Measurements from ENCODE around the gene MYL12B.
"Not testable (repeated sequence)": the region's sequence is repeated elsewhere in the genome, so short reads cannot be mapped to it uniquely, and the experiment has no call there.

MYL12B gene

DNA sequence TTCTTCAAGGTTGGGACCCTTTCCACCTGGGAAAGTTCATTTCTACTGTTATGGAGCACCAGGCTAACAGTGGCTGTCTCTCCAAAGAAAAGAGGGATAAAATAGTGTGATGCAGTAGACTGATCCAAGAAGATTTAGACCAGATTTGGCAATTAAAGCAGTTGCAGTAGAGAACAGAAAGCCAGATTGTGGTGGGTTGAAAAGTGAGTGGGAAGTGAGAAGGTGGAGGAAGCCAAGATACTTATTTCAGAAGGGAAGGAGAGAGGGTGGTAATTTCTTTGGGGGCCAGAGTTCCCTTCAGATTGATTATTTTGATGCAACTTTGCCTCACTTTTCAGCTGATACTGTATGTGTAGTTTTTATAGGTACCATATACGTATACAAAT is 8.0 kb downstream of the MYL12B start:
- H3K27ac ChIP-seq (ENCODE audit: low read length): no peak overlapping the region
- ATAC-seq (ENCODE audit: insufficient read depth, low read depth) (no peak), DNase-seq (no peak)
- peaks cover 65% of the 10 kb centered on the region for H4K20me1 ChIP-seq (ENCODE audit: insufficient read depth, low read length)
- peaks cover 26% of the 10 kb centered on the region for H3K36me3 ChIP-seq (ENCODE audit: insufficient read depth, low read length)
- H2AFZ ChIP-seq (ENCODE audit: low read depth, low read length): no peak overlapping the region
- H3K4me2 ChIP-seq (ENCODE audit: insufficient read depth, low read length): no peak overlapping the region
- no peak overlapping the region for H3K9ac ChIP-seq (ENCODE audit: low read depth, low read length)
- H3K27me3 ChIP-seq (ENCODE audit: insufficient read depth, low read length, poor library complexity): no peaks in the 10 kb centered on the region
- H3K9me3 ChIP-seq (ENCODE audit: insufficient read depth, low read length, severe bottlenecking): no peaks in the 10 kb centered on the region
- peaks cover 89% of the 10 kb centered on the region for H3K79me2 ChIP-seq (ENCODE audit: insufficient read depth, low read length)
- H3K4me3 ChIP-seq (ENCODE audit: low read depth in 1 of 2, low read length in 2 of 2): no peak overlapping the region
- H3K4me1 ChIP-seq (ENCODE audit: insufficient read depth, low read length): peaks cover 14% of the 10 kb centered on the region; the same call in 1 of the 2 replicates
- TF ChIP-seq CTCF (IDR thresholded peaks at IDR 0.05; ENCODE audit: borderline replicate concordance, extremely low read depth, low read length, poor library complexity, severe bottlenecking) (no peak), EZH2 (IDR thresholded peaks at IDR 0.05; ENCODE audit: borderline replicate concordance, low read depth, low read length, severe bottlenecking) (no peak)

GRCh38 chr18:3273042-3273441 is 11.1 kb downstream of the MYL12B start:
- DNase-seq (no peak), ATAC-seq (ENCODE audit: insufficient read depth, low read depth) (no peak)
- no peak overlapping the region for H3K27ac ChIP-seq (ENCODE audit: low read length)
- H3K27me3 ChIP-seq (ENCODE audit: insufficient read depth, low read length, poor library complexity): no peaks in the 10 kb centered on the region
- H2AFZ ChIP-seq (ENCODE audit: low read depth, low read length): no peak overlapping the region
- H3K36me3 ChIP-seq (ENCODE audit: insufficient read depth, low read length): peaks cover 56% of the 10 kb centered on the region
- peaks cover 36% of the 10 kb centered on the region for H4K20me1 ChIP-seq (ENCODE audit: insufficient read depth, low read length)
- peaks cover 59% of the 10 kb centered on the region for H3K79me2 ChIP-seq (ENCODE audit: insufficient read depth, low read length)
- no peak overlapping the region for H3K4me2 ChIP-seq (ENCODE audit: insufficient read depth, low read length)
- TF ChIP-seq CTCF (IDR thresholded peaks at IDR 0.05; ENCODE audit: borderline replicate concordance, extremely low read depth, low read length, poor library complexity, severe bottlenecking) (no peak), EZH2 (IDR thresholded peaks at IDR 0.05; ENCODE audit: borderline replicate concordance, low read depth, low read length, severe bottlenecking) (no peak)
- H3K4me1 ChIP-seq (ENCODE audit: insufficient read depth, low read length): no peaks in the 10 kb centered on the region
- no peak overlapping the region for H3K4me3 ChIP-seq (ENCODE audit: low read depth in 1 of 2, low read length in 2 of 2)
- H3K9me3 ChIP-seq (ENCODE audit: insufficient read depth, low read length, severe bottlenecking): no peaks in the 10 kb centered on the region
- H3K9ac ChIP-seq (ENCODE audit: low read depth, low read length): no peak overlapping the region

- H3K9ac ChIP-seq (ENCODE audit: low read depth, low read length); H3K9me3 ChIP-seq (ENCODE audit: insufficient read depth, low read length, severe bottlenecking); H2AFZ ChIP-seq (ENCODE audit: low read depth, low read length); H3K4me1 ChIP-seq (ENCODE audit: insufficient read depth, low read length); ATAC-seq (ENCODE audit: insufficient read depth, low read depth); H3K4me2 ChIP-seq (ENCODE audit: insufficient read depth, low read length); H3K27me3 ChIP-seq (ENCODE audit: insufficient read depth, low read length, poor library complexity); DNase-seq; H3K4me3 ChIP-seq (ENCODE audit: low read depth in 1 of 2, low read length in 2 of 2); H4K20me1 ChIP-seq (ENCODE audit: insufficient read depth, low read length); H3K27ac ChIP-seq (ENCODE audit: low read length): not testable (repeated sequence)
- Histone ChIP-seq H3K36me3 (ENCODE audit: insufficient read depth, low read length) (peaks cover 56% of the 10 kb centered on the region), H3K79me2 (ENCODE audit: insufficient read depth, low read length) (peaks cover 12% of the 10 kb centered on the region)
Observed at GRCh38 chr18:3277643-3278213, 15.8 kb downstream of the MYL12B start.

DNA sequence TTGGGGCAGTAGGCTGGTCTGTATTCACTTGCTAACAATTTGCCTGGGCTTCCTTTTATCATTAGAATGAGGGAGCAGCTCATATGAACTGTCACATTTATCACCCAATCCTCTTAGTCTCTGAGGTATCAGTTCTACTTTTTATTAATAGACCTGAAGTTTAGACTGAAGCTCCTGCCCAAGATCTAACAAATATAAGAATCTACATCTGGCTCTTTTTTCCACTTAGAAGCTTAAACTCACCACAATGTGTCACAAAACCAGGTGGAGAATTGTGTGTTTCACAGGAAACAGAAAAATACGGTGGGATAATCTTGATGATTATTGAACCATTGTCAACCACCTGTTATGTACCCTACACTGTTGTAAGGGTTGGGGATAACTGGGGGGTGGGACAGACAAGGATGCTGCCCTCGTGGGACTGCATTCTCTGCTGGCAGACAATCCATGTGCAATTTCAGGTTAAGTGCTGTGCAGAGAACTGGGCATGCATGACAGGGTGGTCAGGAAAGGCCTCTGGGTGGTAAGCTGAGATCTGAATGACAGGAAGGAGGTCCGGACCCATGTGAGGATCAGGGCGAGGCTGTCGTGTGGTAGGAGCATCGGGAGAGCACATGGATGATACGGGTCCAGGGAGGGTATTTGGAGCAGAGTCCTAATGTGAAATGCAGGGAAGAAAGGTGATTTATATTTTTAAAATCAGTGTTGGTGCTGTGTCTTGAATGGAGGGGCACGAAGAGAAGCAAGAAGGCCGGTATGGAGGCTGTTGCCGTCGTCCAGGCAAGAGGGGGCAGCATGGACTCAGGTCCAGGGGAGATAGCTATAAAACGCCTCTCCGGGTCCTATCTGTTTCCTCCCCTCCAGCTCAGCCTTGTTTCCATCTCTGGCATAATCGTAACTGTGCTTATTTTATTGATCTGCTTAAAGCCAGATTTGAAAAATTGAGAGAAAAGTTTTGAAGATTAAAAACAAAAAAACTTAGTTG is 17.6 kb downstream of the MYL12B start:
- H3K27ac ChIP-seq (ENCODE audit: low read length): no peak overlapping the region

More for the DNA sequence above, 17.6 kb downstream of the MYL12B start:
- Histone ChIP-seq H3K4me2 (ENCODE audit: insufficient read depth, low read length) (no peak overlapping the region), H4K20me1 (ENCODE audit: insufficient read depth, low read length) (no peaks in the 10 kb centered on the region), H3K9ac (ENCODE audit: low read depth, low read length) (no peak overlapping the region), H3K79me2 (ENCODE audit: insufficient read depth, low read length) (0 out of 2 replicates have a peak, but pooled peaks cover 2% of the 10 kb centered on the region), H3K27me3 (ENCODE audit: insufficient read depth, low read length, poor library complexity) (no peaks in the 10 kb centered on the region), H2AFZ (ENCODE audit: low read depth, low read length) (no peak overlapping the region), H3K36me3 (ENCODE audit: insufficient read depth, low read length) (peaks cover 41% of the 10 kb centered on the region), H3K4me3 (ENCODE audit: low read depth in 1 of 2, low read length in 2 of 2) (no peak overlapping the region), H3K9me3 (ENCODE audit: insufficient read depth, low read length, severe bottlenecking) (no peaks in the 10 kb centered on the region), H3K4me1 (ENCODE audit: insufficient read depth, low read length) (no peaks in the 10 kb centered on the region)
- peak; percentile 31; the same call in 1 of the 3 replicates for ATAC-seq (ENCODE audit: insufficient read depth, low read depth)
- TF ChIP-seq EZH2 (IDR thresholded peaks at IDR 0.05; ENCODE audit: borderline replicate concordance, low read depth, low read length, severe bottlenecking) (no peak), CTCF (IDR thresholded peaks at IDR 0.05; ENCODE audit: borderline replicate concordance, extremely low read depth, low read length, poor library complexity, severe bottlenecking) (no peak)
- no peak for DNase-seq
